CD4-positive, alpha-beta T cell treated with Interleukin-6 at 100 ng/mL for 8 hours (primary cell): ENCODE data around the gene CFAP100.

Experiments used
- DNase-seq: peaks from one replicate; pipeline ENCODE4 v3.0.0-alpha.2; 2020; ENCODE audit warnings: mixed read lengths, low spot score

The CFAP100 gene

GRCh38 chr3:126442094-126442855, 47.6 kb downstream of the CFAP100 start:
- no peak for DNase-seq

- no peak for DNase-seq
Measured at GRCh38 chr3:126442856-126443242, 48.1 kb downstream of the CFAP100 start.

- no peak for DNase-seq
Measured at GRCh38 chr3:126445506-126445905, 50.8 kb downstream of the CFAP100 start.

- DNase-seq: no peak
Measured at GRCh38 chr3:126446301-126446700, 51.6 kb downstream of the CFAP100 start.

- no peak for DNase-seq
Measured at GRCh38 chr3:126446791-126447190, 52.1 kb downstream of the CFAP100 start.

GRCh38 chr3:126447456-126448106, 52.9 kb downstream of the CFAP100 start:
- DNase-seq: no peak

GRCh38 chr3:126448136-126448892, 53.6 kb downstream of the CFAP100 start:
- DNase-seq: no peak

GRCh38 chr3:126448893-126449180, 54.1 kb downstream of the CFAP100 start:
- no peak for DNase-seq

- no peak for DNase-seq
Measured at GRCh38 chr3:126449621-126450051, 54.9 kb downstream of the CFAP100 start.

- no peak for DNase-seq
Measured at GRCh38 chr3:126450219-126450618, 55.5 kb downstream of the CFAP100 start.

GRCh38 chr3:126450744-126451143, 56.0 kb downstream of the CFAP100 start:
- DNase-seq: no peak

GRCh38 chr3:126451511-126451910, 56.8 kb downstream of the CFAP100 start:
- no peak for DNase-seq

- no peak for DNase-seq
Measured at GRCh38 chr3:126452213-126452612, 57.5 kb downstream of the CFAP100 start.

GRCh38 chr3:126454025-126454424, 59.3 kb downstream of the CFAP100 start:
- no peak for DNase-seq

- no peak for DNase-seq
Measured at GRCh38 chr3:126454437-126455198, 59.9 kb downstream of the CFAP100 start.

- no peak for DNase-seq
Measured at GRCh38 chr3:126456211-126456610, 61.5 kb downstream of the CFAP100 start.

GRCh38 chr3:126456766-126457388, 62.2 kb downstream of the CFAP100 start:
- no peak for DNase-seq

- DNase-seq: no peak
Measured at GRCh38 chr3:126459111-126459762, 64.5 kb downstream of the CFAP100 start.

GRCh38 chr3:126459763-126460127, 65.0 kb downstream of the CFAP100 start:
- no peak for DNase-seq

- DNase-seq: no peak
Measured at GRCh38 chr3:126460381-126460780, 65.7 kb downstream of the CFAP100 start.

- no peak for DNase-seq
Measured at GRCh38 chr3:126461450-126462070, 66.9 kb downstream of the CFAP100 start.
